Activated CD8-positive, alpha-beta memory T cell treated with anti-CD3 and anti-CD28 coated beads, Interleukin-2, amount 50 U/mL, for 48 hours (primary cell): ENCODE data around the gene PASK.
"Not testable (repeated sequence)": the region's sequence is repeated elsewhere in the genome, so short reads cannot be mapped to it uniquely, and the experiment has no call there.

Source experiments
- DNase-seq: peaks from one replicate; pipeline ENCODE4 v3.0.0-alpha.2; 2020

The PASK gene

GRCh38 chr2:241122376-241123002, 26.8 kb downstream of the PASK start:
- no peak for DNase-seq

- no peak for DNase-seq
Measured at GRCh38 chr2:241121008-241121407, 28.3 kb downstream of the PASK start.

- DNase-seq = no peak
Measured at GRCh38 chr2:241120440-241120839, 28.8 kb downstream of the PASK start.

- DNase-seq = no peak
Measured at GRCh38 chr2:241118737-241119505, 30.4 kb downstream of the PASK start.

GRCh38 chr2:241116606-241117560, 32.4 kb downstream of the PASK start:
- no peak for DNase-seq

GRCh38 chr2:241115361-241115760, 33.9 kb downstream of the PASK start:
- DNase-seq = no peak

- DNase-seq = no peak
Measured at GRCh38 chr2:241114836-241115235, 34.4 kb downstream of the PASK start.

- DNase-seq = peak; percentile 79
Measured at GRCh38 chr2:241112592-241112991, 36.7 kb downstream of the PASK start.

GRCh38 chr2:241112046-241112445, 37.2 kb downstream of the PASK start:
- DNase-seq = no peak

- peak; percentile 65 for DNase-seq
Measured at GRCh38 chr2:241111440-241111805, 37.8 kb downstream of the PASK start.

GRCh38 chr2:241110607-241111439, 38.4 kb downstream of the PASK start:
- no peak for DNase-seq

GRCh38 chr2:241110089-241110606, 39.1 kb downstream of the PASK start:
- no peak for DNase-seq

- peak; percentile 74 for DNase-seq
Measured at GRCh38 chr2:241109210-241110088, 39.8 kb downstream of the PASK start.

GRCh38 chr2:241108271-241109209, 40.7 kb downstream of the PASK start:
- DNase-seq = no peak

- DNase-seq = peak; percentile 47
Measured at GRCh38 chr2:241107031-241107783, 42.1 kb downstream of the PASK start.

- peak; percentile 53 for DNase-seq
Measured at GRCh38 chr2:241105641-241106040, 43.6 kb downstream of the PASK start.

GRCh38 chr2:241104611-241105010, 44.7 kb downstream of the PASK start:
- DNase-seq = not testable (repeated sequence)

GRCh38 chr2:241103176-241103595, 46.1 kb downstream of the PASK start:
- DNase-seq = no peak

- DNase-seq = peak; percentile 95
Measured at GRCh38 chr2:241102239-241102803, 47.0 kb downstream of the PASK start, which contains the start of gene MTERF4. Gene MTERF4 (minus strand): TSS chr2:241102287. CDS start chr2:241102273, 14 bp downstream.
